ES-I3 (cell line): ENCODE results near the gene SLC5A12.

Experiments
- H3K36me3 ChIP-seq: 2 replicates; pipeline ENCODE4 v1.6.1; 2013; ENCODE audit warnings: mild to moderate bottlenecking, low read length, control low read depth, moderate library complexity; ENCODE audit not compliant: insufficient read depth
- H3K4me1 ChIP-seq: 2 replicates; pipeline ENCODE4 v1.6.1; 2013; ENCODE audit warnings: mild to moderate bottlenecking, control low read depth, low read length; ENCODE audit not compliant: insufficient read depth
- H3K9ac ChIP-seq: 2 replicates; pipeline ENCODE4 v1.6.1; 2013; ENCODE audit warnings: low read depth, mild to moderate bottlenecking, low read length, moderate library complexity
- H3K9me3 ChIP-seq: 2 replicates; pipeline ENCODE4 v1.6.1; 2013; ENCODE audit warnings: mild to moderate bottlenecking, low read length, moderate library complexity; ENCODE audit not compliant: control insufficient read depth, insufficient read depth

The SLC5A12 gene

DNA sequence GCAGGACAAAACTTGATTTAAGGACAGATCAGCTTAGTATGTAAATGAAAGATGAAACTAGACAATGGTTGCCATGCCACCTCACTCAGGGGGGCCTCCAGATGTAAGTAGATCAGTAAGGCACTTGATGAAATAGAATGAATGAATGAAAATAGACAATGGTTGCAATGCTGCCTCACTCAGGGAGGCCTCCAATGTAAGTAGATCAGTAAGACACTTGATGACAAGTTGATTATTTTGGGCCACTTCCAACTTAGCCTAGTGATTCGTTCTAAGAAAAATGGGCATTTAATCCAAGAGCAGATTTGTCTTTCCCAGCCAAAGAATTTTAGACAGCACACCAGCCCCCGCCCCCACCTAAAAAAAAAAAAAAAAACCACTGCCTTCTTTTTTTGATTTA lies 19.2 kb upstream of the SLC5A12 start:
- H3K4me1 ChIP-seq, result no peaks in the 10 kb centered on the region
- H3K9ac ChIP-seq, result no peak overlapping the region
- H3K9me3 ChIP-seq, result no peaks in the 10 kb centered on the region
- H3K36me3 ChIP-seq, result no peaks in the 10 kb centered on the region

- Histone ChIP-seq H3K9me3 (no peaks in the 10 kb centered on the region), H3K36me3 (no peaks in the 10 kb centered on the region), H3K4me1 (no peaks in the 10 kb centered on the region), H3K9ac (no peak overlapping the region)
These were observed 17.7 kb upstream of the SLC5A12 start for GRCh38 chr11:26739366-26740073.

GRCh38 chr11:26734691-26735090 lies 12.8 kb upstream of the SLC5A12 start:
- Histone ChIP-seq H3K9ac (no peak overlapping the region), H3K9me3 (no peaks in the 10 kb centered on the region), H3K4me1 (no peaks in the 10 kb centered on the region), H3K36me3 (no peaks in the 10 kb centered on the region)

DNA sequence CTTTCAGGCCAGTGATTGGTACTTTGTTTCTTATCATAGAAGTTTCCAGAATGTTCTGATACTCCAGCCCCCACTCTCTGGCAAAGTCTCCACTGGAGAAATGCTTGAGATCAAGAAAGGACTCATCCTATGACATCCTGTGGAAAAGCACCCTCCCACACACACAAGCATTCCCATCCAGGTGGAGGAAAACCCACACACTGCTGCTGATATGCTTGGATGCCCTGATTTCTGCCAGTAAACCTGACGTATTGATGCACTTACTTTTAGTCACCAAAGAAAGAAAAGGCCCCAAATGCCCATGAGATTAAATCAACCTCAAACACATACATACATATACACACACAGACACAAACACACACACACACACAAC lies 9.2 kb upstream of the SLC5A12 start:
- H3K9me3 ChIP-seq, result no peaks in the 10 kb centered on the region
- no peaks in the 10 kb centered on the region for H3K4me1 ChIP-seq
- H3K36me3 ChIP-seq, result no peaks in the 10 kb centered on the region
- no peak overlapping the region for H3K9ac ChIP-seq

GRCh38 chr11:26730414-26731083 lies 8.7 kb upstream of the SLC5A12 start:
- Histone ChIP-seq H3K9me3 (no peaks in the 10 kb centered on the region), H3K36me3 (no peaks in the 10 kb centered on the region), H3K4me1 (no peaks in the 10 kb centered on the region), H3K9ac (no peak overlapping the region)

DNA sequence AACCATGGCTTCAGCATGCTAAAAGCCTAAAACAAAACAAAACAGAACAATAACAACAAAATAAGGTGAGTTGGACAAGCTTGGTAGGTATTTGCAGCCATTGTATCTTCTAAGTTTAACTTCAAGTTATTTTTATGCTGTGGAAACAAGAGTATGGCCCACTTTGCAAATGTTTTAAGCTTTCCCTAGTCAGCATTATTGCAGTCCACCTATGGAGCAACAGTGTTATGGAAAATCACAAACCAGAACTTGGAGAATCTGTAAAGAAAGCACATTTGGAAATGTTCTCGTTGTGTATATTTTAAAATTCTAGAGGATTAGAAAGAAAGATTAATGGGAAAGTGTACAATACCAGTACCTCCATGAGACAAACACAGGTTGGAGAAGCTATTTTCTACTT lies 7.4 kb upstream of the SLC5A12 start:
- Histone ChIP-seq H3K9me3 (no peaks in the 10 kb centered on the region), H3K9ac (no peak overlapping the region), H3K4me1 (no peaks in the 10 kb centered on the region), H3K36me3 (no peaks in the 10 kb centered on the region)

DNA sequence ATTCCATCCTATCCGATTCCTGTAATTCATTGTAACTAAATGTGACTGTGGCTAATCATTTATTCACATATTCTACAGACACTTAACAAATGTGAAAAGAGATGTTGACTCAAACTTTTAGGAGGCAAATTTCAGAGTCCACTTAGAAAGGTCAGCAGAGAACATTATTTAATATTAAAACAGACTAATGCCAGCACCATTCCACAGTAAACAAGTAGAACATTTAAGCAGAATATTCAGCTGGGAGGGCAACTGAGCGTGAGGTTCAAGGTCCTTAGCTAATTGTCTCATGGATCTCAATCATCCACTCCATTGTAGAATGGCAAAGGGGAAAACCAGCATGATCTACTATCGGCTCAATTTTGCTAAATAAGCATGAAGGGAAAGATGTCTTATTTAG lies 5.1 kb upstream of the SLC5A12 start:
- Histone ChIP-seq H3K4me1 (no peaks in the 10 kb centered on the region), H3K9ac (no peak overlapping the region), H3K9me3 (no peaks in the 10 kb centered on the region), H3K36me3 (no peaks in the 10 kb centered on the region)

DNA sequence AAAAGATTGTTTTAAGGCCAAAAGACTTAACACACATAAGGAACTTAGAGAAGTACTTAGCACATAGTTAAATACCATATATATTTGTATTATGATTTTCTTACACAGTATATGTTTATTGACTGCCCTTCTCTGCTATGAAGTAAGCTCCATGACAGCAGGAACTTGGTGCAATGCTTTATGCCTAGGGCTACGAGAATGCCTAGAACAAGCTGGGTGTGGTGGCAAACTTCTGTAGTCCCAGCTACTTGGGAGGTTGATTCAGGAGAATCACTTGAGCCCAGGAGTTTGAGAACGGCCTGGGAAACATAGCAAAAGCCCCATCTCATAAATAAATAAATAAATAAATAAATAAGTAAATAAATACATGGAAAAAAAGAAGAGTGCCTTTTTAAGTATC lies 1.9 kb downstream of the SLC5A12 start:
- Histone ChIP-seq H3K4me1 (no peaks in the 10 kb centered on the region), H3K9me3 (no peaks in the 10 kb centered on the region), H3K9ac (no peak overlapping the region), H3K36me3 (no peaks in the 10 kb centered on the region)

- Histone ChIP-seq H3K9ac (no peak overlapping the region), H3K9me3 (no peaks in the 10 kb centered on the region), H3K4me1 (no peaks in the 10 kb centered on the region)
These were observed 2.4 kb downstream of the SLC5A12 start for GRCh38 chr11:26719289-26719973.

GRCh38 chr11:26717771-26718170 lies 4.1 kb downstream of the SLC5A12 start:
- no peak overlapping the region for H3K9ac ChIP-seq
- no peaks in the 10 kb centered on the region for H3K36me3 ChIP-seq
- no peaks in the 10 kb centered on the region for H3K9me3 ChIP-seq
- H3K4me1 ChIP-seq, result no peaks in the 10 kb centered on the region

More at GRCh38 chr11:26719289-26719973, 2.4 kb downstream of the SLC5A12 start:
- H3K36me3 ChIP-seq, result no peaks in the 10 kb centered on the region

GRCh38 chr11:26715133-26715532 lies 6.7 kb downstream of the SLC5A12 start:
- H3K4me1 ChIP-seq, result no peaks in the 10 kb centered on the region
- H3K9me3 ChIP-seq, result no peaks in the 10 kb centered on the region
- H3K9ac ChIP-seq, result no peak overlapping the region
- no peaks in the 10 kb centered on the region for H3K36me3 ChIP-seq

DNA sequence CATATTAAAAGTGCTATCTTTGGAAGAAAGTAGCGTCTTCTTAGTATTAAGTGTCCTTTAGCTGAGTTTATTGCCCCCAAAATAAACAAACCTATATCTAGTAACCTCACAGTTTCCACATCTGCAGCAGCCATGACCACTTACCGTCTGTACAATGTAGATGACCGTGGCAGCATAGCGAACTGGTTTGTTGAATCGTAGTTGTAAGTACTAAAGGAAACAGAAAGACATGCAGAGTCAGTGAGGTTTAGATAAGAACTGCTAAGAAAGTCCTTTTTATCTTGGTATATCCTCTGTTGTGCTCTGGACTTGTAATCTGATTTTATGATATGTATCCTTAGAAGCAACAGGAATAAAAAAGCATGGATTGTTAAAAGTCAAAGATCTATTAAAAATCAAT lies 9.4 kb downstream of the SLC5A12 start:
- no peaks in the 10 kb centered on the region for H3K4me1 ChIP-seq
- H3K36me3 ChIP-seq, result no peaks in the 10 kb centered on the region
- H3K9ac ChIP-seq, result no peak overlapping the region
- H3K9me3 ChIP-seq, result no peaks in the 10 kb centered on the region

DNA sequence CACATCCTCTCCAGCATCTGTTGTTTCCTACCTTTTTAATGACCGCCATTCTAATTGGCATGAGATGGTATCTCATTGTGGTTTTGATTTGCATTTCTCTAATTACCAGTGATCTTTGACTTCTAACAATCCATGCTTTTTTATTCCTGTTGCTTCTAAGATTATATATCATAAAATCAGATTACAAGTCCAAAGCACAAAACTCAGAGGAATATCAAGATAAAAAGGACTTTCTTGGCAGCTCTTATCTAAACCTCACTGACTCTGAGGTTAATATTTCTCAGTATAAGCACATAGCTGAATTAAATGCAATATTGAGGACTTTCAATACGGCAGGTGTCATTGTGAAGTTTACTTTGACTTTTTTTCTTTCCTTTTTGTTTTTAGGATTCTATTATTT lies 11.4 kb downstream of the SLC5A12 start:
- H3K4me1 ChIP-seq, result no peaks in the 10 kb centered on the region
- no peak overlapping the region for H3K9ac ChIP-seq
- no peaks in the 10 kb centered on the region for H3K9me3 ChIP-seq
- H3K36me3 ChIP-seq, result no peaks in the 10 kb centered on the region

- H3K36me3 ChIP-seq, result no peaks in the 10 kb centered on the region
- no peak overlapping the region for H3K9ac ChIP-seq
- no peaks in the 10 kb centered on the region for H3K9me3 ChIP-seq
- H3K4me1 ChIP-seq, result peaks cover 3% of the 10 kb centered on the region; the same call in 1 of the 2 replicates
These were observed 13.0 kb downstream of the SLC5A12 start for GRCh38 chr11:26708736-26709456.
